ENCODE data around the gene PDCD6IP. TPM values are rescaled to one million over a fixed set of nuclear protein-coding genes. Genes with fewer than 3 reads are reported as not detected.
A peak's percentile ranks its signal among the peaks of the same experiment; 100 is the strongest.

Gene PDCD6IP
- total and polyA plus RNA-seq, 7 experiments from 2014 or later: 60.3 to 221 (median 191) TPM

GRCh38 chr3:33823821-33824220 lies 25.4 kb downstream of the PDCD6IP start:
- no peak overlapping the region for H3K27ac Mint-ChIP-seq
- DNase-seq: no peak
- no peak overlapping the region for H3K4me3 Mint-ChIP-seq
- H3K27me3 Mint-ChIP-seq: no peaks in the 10 kb centered on the region
- Histone ChIP-seq H3K36me3 (ENCODE audit: control insufficient read depth in 2 of 3, insufficient read depth in 3 of 3, low read length in 3 of 3) (peaks cover 0 to 29% (median 12%) of the 10 kb centered on the region in 3 experiments), H3K4me1 (ENCODE audit: control insufficient read depth in 2 of 2, insufficient read depth in 2 of 2, low read length in 2 of 2) (no peaks in the 10 kb centered on the region), H3K4me3 (ENCODE audit: low read length) (no peak overlapping the region), H3K27ac (ENCODE audit: low read depth, low read length) (no peak overlapping the region), H3K27me3 (ENCODE audit: control insufficient read depth in 2 of 2, insufficient read depth in 2 of 2, low read length in 2 of 2) (no peaks in the 10 kb centered on the region), H3K9me3 (ENCODE audit: control insufficient read depth in 2 of 3, low read length in 3 of 3) (no peaks in the 10 kb centered on the region)
- H3K36me3 Mint-ChIP-seq: peaks cover 3 to 59% (median 45%) of the 10 kb centered on the region in 5 donors
- peaks cover 0 to 18% (median 12%) of the 10 kb centered on the region in 7 donors for H3K4me1 Mint-ChIP-seq
- no peaks in the 10 kb centered on the region for H3K9me3 Mint-ChIP-seq
- POLR2A ChIA-PET: no interaction called here
- ATAC-seq: no peak
- intact Hi-C loops (cut with micrococcal nuclease): no loop called here
- CTCF ChIA-PET: no interaction called here

- Mint-ChIP-seq H3K4me3 (no peak overlapping the region), H3K4me1 (peaks cover 0 to 15% (median 11%) of the 10 kb centered on the region in 7 donors), H3K27me3 (no peaks in the 10 kb centered on the region), H3K36me3 (peaks cover 8 to 58% (median 44%) of the 10 kb centered on the region in 5 donors), H3K9me3 (no peaks in the 10 kb centered on the region), H3K27ac (no peak overlapping the region)
- intact Hi-C loops (cut with micrococcal nuclease): no loop called here
- Histone ChIP-seq H3K4me3 (ENCODE audit: low read length) (no peak overlapping the region), H3K36me3 (ENCODE audit: control insufficient read depth in 2 of 3, insufficient read depth in 3 of 3, low read length in 3 of 3) (peaks cover 0 to 37% (median 12%) of the 10 kb centered on the region in 3 experiments), H3K27ac (ENCODE audit: low read depth, low read length) (no peak overlapping the region), H3K9me3 (ENCODE audit: control insufficient read depth in 2 of 3, low read length in 3 of 3) (no peaks in the 10 kb centered on the region), H3K27me3 (ENCODE audit: control insufficient read depth in 2 of 2, insufficient read depth in 2 of 2, low read length in 2 of 2) (no peaks in the 10 kb centered on the region), H3K4me1 (ENCODE audit: control insufficient read depth in 2 of 2, insufficient read depth in 2 of 2, low read length in 2 of 2) (no peaks in the 10 kb centered on the region)
- DNase-seq (no peak), ATAC-seq (no peak)
- ChIA-PET POLR2A (no interaction called here), CTCF (no interaction called here)
Observed at GRCh38 chr3:33825111-33825510, 26.7 kb downstream of the PDCD6IP start.

DNA sequence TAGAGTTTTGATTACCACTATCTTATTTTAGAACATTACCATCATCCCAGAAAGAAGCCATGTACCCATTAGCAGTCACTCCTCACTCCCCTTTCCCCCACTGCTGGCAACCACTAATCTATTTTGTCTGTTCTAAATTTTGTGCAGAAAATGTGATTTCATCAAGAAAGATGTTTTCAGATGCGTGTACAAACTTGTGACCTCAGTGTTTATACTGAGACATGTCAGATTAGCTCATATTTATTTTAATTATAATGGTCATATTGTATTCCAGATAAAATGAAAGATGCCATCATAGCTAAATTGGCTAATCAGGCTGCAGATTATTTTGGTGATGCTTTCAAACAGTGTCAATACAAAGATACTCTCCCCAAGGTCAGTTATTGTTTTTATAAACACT lies 27.8 kb downstream of the PDCD6IP start:
- CTCF ChIA-PET: no interaction called here
- H3K27ac Mint-ChIP-seq: peak overlapping the region in 2 of 9 donors; percentile 65 to 73

DNA sequence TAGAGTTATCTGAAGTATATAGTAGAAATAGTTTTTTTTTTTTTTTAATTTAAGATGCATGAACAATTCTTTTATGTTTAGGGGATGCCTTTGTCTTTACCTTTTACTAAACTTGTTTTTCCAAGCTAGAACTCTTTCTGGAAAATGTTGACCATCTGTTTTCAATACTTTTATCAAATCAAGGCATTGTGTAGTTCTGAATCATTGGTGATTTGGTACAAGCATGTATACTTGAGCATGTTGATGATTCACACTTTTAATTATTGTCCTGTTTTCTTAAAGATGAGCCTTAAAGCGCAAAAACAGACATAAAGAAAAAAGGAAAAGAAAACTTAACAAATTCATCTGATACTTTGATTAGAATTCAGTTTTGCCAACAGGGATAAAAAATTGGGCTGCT lies 28.3 kb downstream of the PDCD6IP start:
- H3K4me3 Mint-ChIP-seq: no peak overlapping the region
- H3K27ac ChIP-seq (ENCODE audit: low read depth, low read length): no peak overlapping the region
- no peaks in the 10 kb centered on the region for H3K9me3 Mint-ChIP-seq
- CTCF ChIA-PET: no interaction called here
- H3K27me3 Mint-ChIP-seq: no peaks in the 10 kb centered on the region
- POLR2A ChIA-PET: interaction anchor here (0.7 kb wide), 1 partner anchor 282 kb away, joined by 3 read pairs; no protein-coding TSS in a partner anchor
- ATAC-seq (no peak), DNase-seq (no peak)
- peaks cover 8 to 67% (median 41%) of the 10 kb centered on the region in 5 donors for H3K36me3 Mint-ChIP-seq
- peaks cover 0 to 32% (median 12%) of the 10 kb centered on the region in 3 experiments for H3K36me3 ChIP-seq (ENCODE audit: control insufficient read depth in 2 of 3, insufficient read depth in 3 of 3, low read length in 3 of 3)
- intact Hi-C loops (cut with micrococcal nuclease): no loop called here
- no peak overlapping the region for H3K4me3 ChIP-seq (ENCODE audit: low read length)
- H3K27me3 ChIP-seq (ENCODE audit: control insufficient read depth in 2 of 2, insufficient read depth in 2 of 2, low read length in 2 of 2): no peaks in the 10 kb centered on the region
- no peak overlapping the region for H3K27ac Mint-ChIP-seq
- peaks cover 0 to 25% (median 13%) of the 10 kb centered on the region in 7 donors for H3K4me1 Mint-ChIP-seq
- H3K4me1 ChIP-seq (ENCODE audit: control insufficient read depth in 2 of 2, insufficient read depth in 2 of 2, low read length in 2 of 2): no peaks in the 10 kb centered on the region
- no peaks in the 10 kb centered on the region for H3K9me3 ChIP-seq (ENCODE audit: control insufficient read depth in 2 of 3, low read length in 3 of 3)

More for the DNA sequence above, 27.8 kb downstream of the PDCD6IP start:
- Histone ChIP-seq H3K4me1 (ENCODE audit: control insufficient read depth in 2 of 2, insufficient read depth in 2 of 2, low read length in 2 of 2) (no peaks in the 10 kb centered on the region), H3K27me3 (ENCODE audit: control insufficient read depth in 2 of 2, insufficient read depth in 2 of 2, low read length in 2 of 2) (no peaks in the 10 kb centered on the region), H3K9me3 (ENCODE audit: control insufficient read depth in 2 of 3, low read length in 3 of 3) (no peaks in the 10 kb centered on the region), H3K36me3 (ENCODE audit: control insufficient read depth in 2 of 3, insufficient read depth in 3 of 3, low read length in 3 of 3) (peaks cover 0 to 34% (median 12%) of the 10 kb centered on the region in 3 experiments), H3K27ac (ENCODE audit: low read depth, low read length) (no peak overlapping the region), H3K4me3 (ENCODE audit: low read length) (no peak overlapping the region)
- DNase-seq (no peak), ATAC-seq (no peak)
- peaks cover 0 to 20% (median 14%) of the 10 kb centered on the region in 7 donors for H3K4me1 Mint-ChIP-seq
- H3K36me3 Mint-ChIP-seq: peaks cover 8 to 67% (median 45%) of the 10 kb centered on the region in 5 donors
- POLR2A ChIA-PET: no interaction called here
- no peaks in the 10 kb centered on the region for H3K27me3 Mint-ChIP-seq
- intact Hi-C loops (cut with micrococcal nuclease): no loop called here
- no peaks in the 10 kb centered on the region for H3K9me3 Mint-ChIP-seq
- H3K4me3 Mint-ChIP-seq: no peak overlapping the region

- Histone ChIP-seq H3K9me3 (ENCODE audit: control insufficient read depth in 2 of 3, low read length in 3 of 3) (no peaks in the 10 kb centered on the region), H3K27ac (ENCODE audit: low read depth, low read length) (no peak overlapping the region), H3K36me3 (ENCODE audit: control insufficient read depth in 2 of 3, insufficient read depth in 3 of 3, low read length in 3 of 3) (peaks cover 0 to 19% (median 12%) of the 10 kb centered on the region in 3 experiments), H3K4me1 (ENCODE audit: control insufficient read depth in 2 of 2, insufficient read depth in 2 of 2, low read length in 2 of 2) (peaks cover 0 to 12% of the 10 kb centered on the region in 2 donors), H3K27me3 (ENCODE audit: control insufficient read depth in 2 of 2, insufficient read depth in 2 of 2, low read length in 2 of 2) (no peaks in the 10 kb centered on the region), H3K4me3 (ENCODE audit: low read length) (no peak overlapping the region)
- ATAC-seq (no peak), DNase-seq (no peak)
- peaks cover 12 to 55% (median 36%) of the 10 kb centered on the region in 7 donors for H3K4me1 Mint-ChIP-seq
- no peak overlapping the region for H3K4me3 Mint-ChIP-seq
- ChIA-PET CTCF (no interaction called here), POLR2A (no interaction called here)
- H3K27ac Mint-ChIP-seq: peak overlapping the region in 4 of 9 donors; percentile 1 to 74 (median 36)
- H3K27me3 Mint-ChIP-seq: no peaks in the 10 kb centered on the region
- H3K36me3 Mint-ChIP-seq: peaks cover 8 to 74% (median 39%) of the 10 kb centered on the region in 5 donors
- intact Hi-C loops (cut with micrococcal nuclease): loop anchor here in 1 of 2 donors (2.0 kb wide), 1 partner anchor 17 kb away; no protein-coding TSS in a partner anchor
- H3K9me3 Mint-ChIP-seq: no peaks in the 10 kb centered on the region
Observed at GRCh38 chr3:33829720-33830119, 31.3 kb downstream of the PDCD6IP start.

DNA sequence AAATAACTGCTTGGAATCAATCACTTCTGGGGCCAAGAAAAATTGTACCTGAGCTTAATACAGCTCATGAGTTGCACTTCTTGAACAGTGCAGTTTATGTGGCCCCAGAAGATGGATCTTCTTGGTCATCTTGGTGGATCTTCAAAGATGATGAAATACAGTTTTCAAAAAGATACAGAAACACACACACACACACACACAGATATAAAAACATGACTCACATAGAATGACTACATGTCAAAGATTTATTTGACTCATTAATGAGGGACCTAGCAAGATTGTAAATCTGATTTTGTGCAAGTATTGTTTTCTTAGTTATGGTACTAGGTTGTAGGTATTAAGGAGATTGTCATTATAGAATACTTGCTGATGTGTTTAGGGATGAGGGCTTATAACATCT lies 32.6 kb downstream of the PDCD6IP start:
- H3K36me3 ChIP-seq (ENCODE audit: control insufficient read depth in 2 of 3, insufficient read depth in 3 of 3, low read length in 3 of 3): peaks cover 4 to 16% (median 14%) of the 10 kb centered on the region in 3 experiments
- H3K27me3 Mint-ChIP-seq: no peaks in the 10 kb centered on the region
- H3K27ac Mint-ChIP-seq: peak overlapping the region in 4 of 9 donors; percentile 1 to 65 (median 47)
- no peak overlapping the region for H3K27ac ChIP-seq (ENCODE audit: low read depth, low read length)
- H3K9me3 ChIP-seq (ENCODE audit: control insufficient read depth in 2 of 3, low read length in 3 of 3): no peaks in the 10 kb centered on the region
- ChIA-PET POLR2A (no interaction called here), CTCF (no interaction called here)
- no peak overlapping the region for H3K4me3 Mint-ChIP-seq
- no peaks in the 10 kb centered on the region for H3K27me3 ChIP-seq (ENCODE audit: control insufficient read depth in 2 of 2, insufficient read depth in 2 of 2, low read length in 2 of 2)
- H3K4me3 ChIP-seq (ENCODE audit: low read length): no peak overlapping the region
- intact Hi-C loops (cut with micrococcal nuclease): no loop called here
- H3K9me3 Mint-ChIP-seq: no peaks in the 10 kb centered on the region
- ATAC-seq: no peak
- peaks cover 5 to 71% (median 39%) of the 10 kb centered on the region in 5 donors for H3K36me3 Mint-ChIP-seq
- H3K4me1 Mint-ChIP-seq: peaks cover 17 to 56% (median 36%) of the 10 kb centered on the region in 7 donors
- peaks cover 0 to 12% of the 10 kb centered on the region in 2 donors for H3K4me1 ChIP-seq (ENCODE audit: control insufficient read depth in 2 of 2, insufficient read depth in 2 of 2, low read length in 2 of 2)
- DNase-seq: no peak

Data from naive thymus-derived CD4-positive, alpha-beta T cell (primary cell).